Activated CD8-positive, alpha-beta memory T cell treated with anti-CD3 and anti-CD28 coated beads for 48 hours (primary cell): ENCODE results near the gene ARHGAP11A.
"Not testable (repeated sequence)": the region's sequence is repeated elsewhere in the genome, so short reads cannot be mapped to it uniquely, and the experiment has no call there.

Experiments used
- DNase-seq, 3 experiments: peaks; one replicate each; pipeline ENCODE4 v3.0.0-alpha.2; 2020; ENCODE audit warnings: low read depth in 2 of 3, low spot score in 2 of 3

Gene ARHGAP11A

GRCh38 chr15:32615051-32615870, at the start of gene ARHGAP11A:
ARHGAP11A (plus strand) TSS chr15:32615504; CDS start chr15:32616212, 708 bp downstream.
- peak; percentile 41 to 68 (median 65) for DNase-seq

- not testable (repeated sequence) for DNase-seq
Observed at GRCh38 chr15:32568988-32569387, 46.3 kb upstream of the ARHGAP11A start.

- DNase-seq = not testable (repeated sequence)
Observed at GRCh38 chr15:32578482-32578881, 36.8 kb upstream of the ARHGAP11A start.

- not testable (repeated sequence) for DNase-seq
Observed at GRCh38 chr15:32585844-32586243, 29.5 kb upstream of the ARHGAP11A start.

- DNase-seq = not testable (repeated sequence)
Observed at GRCh38 chr15:32593151-32593550, 22.2 kb upstream of the ARHGAP11A start, which contains the start of gene GOLGA8N. GOLGA8N (plus strand) TSS chr15:32593456.

GRCh38 chr15:32609518-32609917, 5.8 kb upstream of the ARHGAP11A start:
- DNase-seq = not testable (repeated sequence)

GRCh38 chr15:32610719-32611118, 4.6 kb upstream of the ARHGAP11A start:
- DNase-seq = not testable (repeated sequence)

GRCh38 chr15:32614712-32615050, 623 bp upstream of the ARHGAP11A start:
- not testable (repeated sequence) for DNase-seq

- DNase-seq = not testable (repeated sequence)
Observed at GRCh38 chr15:32615871-32616426, 645 bp downstream of the ARHGAP11A start.

- DNase-seq = no peak
Observed at GRCh38 chr15:32636410-32636809, 21.1 kb downstream of the ARHGAP11A start.

- DNase-seq = no peak
Observed at GRCh38 chr15:32636908-32637567, 21.7 kb downstream of the ARHGAP11A start.

GRCh38 chr15:32637704-32638103, 22.4 kb downstream of the ARHGAP11A start:
- DNase-seq = no peak

- no peak for DNase-seq
Observed at GRCh38 chr15:32641517-32642059, 26.3 kb downstream of the ARHGAP11A start, which contains the start of gene SCG5. SCG5 (plus strand) TSS chr15:32641710; CDS start chr15:32643593, 1,883 bp downstream.

GRCh38 chr15:32642667-32643435, 27.5 kb downstream of the ARHGAP11A start:
- DNase-seq = no peak

GRCh38 chr15:32643907-32644445, 28.7 kb downstream of the ARHGAP11A start:
- no peak for DNase-seq

- no peak for DNase-seq
Observed at GRCh38 chr15:32646291-32646690, 31.0 kb downstream of the ARHGAP11A start.

GRCh38 chr15:32649342-32649741, 34.0 kb downstream of the ARHGAP11A start:
- no peak for DNase-seq

GRCh38 chr15:32651229-32651837, 36.0 kb downstream of the ARHGAP11A start:
- no peak for DNase-seq

- DNase-seq = no peak
Observed at GRCh38 chr15:32652178-32652577, 36.9 kb downstream of the ARHGAP11A start.

- DNase-seq = no peak
Observed at GRCh38 chr15:32656091-32656490, 40.8 kb downstream of the ARHGAP11A start.
